Lung (tissue), 12 donors: ENCODE results near the gene SOBP. TPM values are rescaled to one million over a fixed set of nuclear protein-coding genes. Genes with fewer than 3 reads are reported as not detected.
A peak's percentile ranks its signal among the peaks of the same experiment; 100 is the strongest.

Experiments
- ATAC-seq: fragments of 200-7000 bp; cut with Tn5 transposase; one replicate; pipeline ENCODE4 v1.9.1; 2020; ENCODE audit warnings: moderate number of reproducible peaks; ENCODE audit not compliant: insufficient read depth, low FRiP score
- DNase-seq, 3 donors: peaks; one replicate each; pipeline ENCODE4 v3.0.0-alpha.2; 2013 to 2017
- H3K27ac ChIP-seq, 2 donors: one replicate each; pipeline ENCODE4 v1.5.1; 2013; ENCODE audit warnings: mild to moderate bottlenecking in 2 of 2, moderate library complexity in 2 of 2, control low read depth in 1 of 2, inconsistent platforms in 1 of 2, low read depth in 1 of 2, low read length in 1 of 2
- H3K27me3 ChIP-seq, 3 donors: one replicate each; pipeline ENCODE4 v1.5.1; 2013; ENCODE audit warnings: low read length in 2 of 3; ENCODE audit not compliant: control insufficient read depth in 3 of 3, insufficient read depth in 3 of 3
- H3K36me3 ChIP-seq, 4 donors: one replicate each; pipeline ENCODE4 v1.5.1; 2013; ENCODE audit warnings: low read length in 4 of 4, mild to moderate bottlenecking in 1 of 4, moderate library complexity in 1 of 4; ENCODE audit not compliant: control insufficient read depth in 4 of 4, insufficient read depth in 4 of 4
- H3K4me1 ChIP-seq, 5 donors: one replicate each; pipeline ENCODE4 v1.5.1; 2013; ENCODE audit warnings: low read length in 5 of 5, mild to moderate bottlenecking in 2 of 5, moderate library complexity in 1 of 5; ENCODE audit not compliant: control insufficient read depth in 5 of 5, insufficient read depth in 5 of 5
- H3K4me3 ChIP-seq: one replicate; pipeline ENCODE4 v1.5.1; 2013; ENCODE audit warnings: mild to moderate bottlenecking, control low read depth, moderate library complexity
- H3K9ac ChIP-seq, 2 donors: one replicate each; pipeline ENCODE4 v1.5.1; 2013; ENCODE audit warnings: low read length in 2 of 2, control low read depth in 1 of 2; ENCODE audit not compliant: insufficient read depth in 1 of 2
- H3K9me3 ChIP-seq, 4 donors: one replicate each; pipeline ENCODE4 v1.5.1; 2013; ENCODE audit warnings: low read length in 3 of 4, mild to moderate bottlenecking in 1 of 4, moderate library complexity in 1 of 4; ENCODE audit not compliant: control insufficient read depth in 4 of 4, insufficient read depth in 3 of 4
- WGBS, 2 donors: extraction: QIAGEN DNeasy Blood & Tissue Kit; methylation state at CpG; one replicate each; pipeline ENCODE4 v1.1.7; 2013; 5-methylcytosine and 5-hydroxymethylcytosine counted together
- polyA plus RNA-seq, 2 donors: library from polyadenylated mRNA; stranded (reverse); fragments of 200-250 nt; gene quantifications; one replicate each; pipeline ENCODE4 v1.2.1, GENCODE V29; 2013
- total RNA-seq, 2 donors: library from RNA; depleted of rRNA in 1 of 2; stranded (reverse); fragments of >200 nt in 1 of 2; gene quantifications; one replicate each; pipeline ENCODE4 v1.2.1, GENCODE V29; 2014 to 2021
- TF ChIP-seq, protein P1 (sequence below): IDR thresholded peaks from 2 replicates; pipeline ENCODE4 v1.5.1; 2012; ENCODE audit warnings: mild to moderate bottlenecking; ENCODE audit errors: control extremely low read depth, extremely low read depth
- donor health status: control.
- donor health status: control.
- donor health status: Bipolar disorder and iron deficiency.
- donor health status: healthy.
- donor health status: DM: yes; HTN: yes; CAD: no.

Gene SOBP
- total and polyA plus RNA-seq, 4 donors, result 1.6 to 14.5 (median 5.8) TPM

DNA sequence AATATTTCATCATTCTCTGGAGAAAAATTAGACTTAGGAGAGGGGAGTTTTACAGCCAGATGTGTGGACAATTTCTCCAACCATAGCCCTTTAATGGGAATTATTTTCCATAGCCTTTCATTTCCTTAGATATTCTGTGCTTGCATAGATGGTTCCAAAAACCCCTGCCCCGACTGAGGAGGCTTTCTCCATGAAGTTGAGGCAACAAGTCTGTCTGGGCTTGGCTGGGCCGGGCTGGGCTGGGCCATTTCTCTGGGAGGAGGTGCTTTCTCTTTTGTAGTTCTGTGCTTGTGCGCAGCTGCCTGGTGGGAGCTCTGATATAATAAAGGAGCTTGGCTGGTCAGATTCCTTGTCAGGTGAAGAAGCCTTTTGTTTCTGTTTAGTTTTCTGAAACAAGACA, 71.4 kb downstream of the SOBP start:
- WGBS, 2 donors, result 74 to 80% methylated on average over 3 of the region's 3 CpGs
- peaks cover 0 to 5% (median 0%) of the 10 kb centered on the region in 5 donors for H3K4me1 ChIP-seq
- no peaks in the 10 kb centered on the region for H3K9me3 ChIP-seq
- H3K27ac ChIP-seq, result no peak overlapping the region
- no peak for ATAC-seq
- TF ChIP-seq, protein P1, sequence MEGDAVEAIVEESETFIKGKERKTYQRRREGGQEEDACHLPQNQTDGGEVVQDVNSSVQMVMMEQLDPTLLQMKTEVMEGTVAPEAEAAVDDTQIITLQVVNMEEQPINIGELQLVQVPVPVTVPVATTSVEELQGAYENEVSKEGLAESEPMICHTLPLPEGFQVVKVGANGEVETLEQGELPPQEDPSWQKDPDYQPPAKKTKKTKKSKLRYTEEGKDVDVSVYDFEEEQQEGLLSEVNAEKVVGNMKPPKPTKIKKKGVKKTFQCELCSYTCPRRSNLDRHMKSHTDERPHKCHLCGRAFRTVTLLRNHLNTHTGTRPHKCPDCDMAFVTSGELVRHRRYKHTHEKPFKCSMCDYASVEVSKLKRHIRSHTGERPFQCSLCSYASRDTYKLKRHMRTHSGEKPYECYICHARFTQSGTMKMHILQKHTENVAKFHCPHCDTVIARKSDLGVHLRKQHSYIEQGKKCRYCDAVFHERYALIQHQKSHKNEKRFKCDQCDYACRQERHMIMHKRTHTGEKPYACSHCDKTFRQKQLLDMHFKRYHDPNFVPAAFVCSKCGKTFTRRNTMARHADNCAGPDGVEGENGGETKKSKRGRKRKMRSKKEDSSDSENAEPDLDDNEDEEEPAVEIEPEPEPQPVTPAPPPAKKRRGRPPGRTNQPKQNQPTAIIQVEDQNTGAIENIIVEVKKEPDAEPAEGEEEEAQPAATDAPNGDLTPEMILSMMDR, result no peak
- DNase-seq, result peak in 1 of 3 donors; percentile 13
- no peaks in the 10 kb centered on the region for H3K27me3 ChIP-seq
- no peak overlapping the region for H3K9ac ChIP-seq
- H3K36me3 ChIP-seq, result no peaks in the 10 kb centered on the region
- no peak overlapping the region for H3K4me3 ChIP-seq

DNA sequence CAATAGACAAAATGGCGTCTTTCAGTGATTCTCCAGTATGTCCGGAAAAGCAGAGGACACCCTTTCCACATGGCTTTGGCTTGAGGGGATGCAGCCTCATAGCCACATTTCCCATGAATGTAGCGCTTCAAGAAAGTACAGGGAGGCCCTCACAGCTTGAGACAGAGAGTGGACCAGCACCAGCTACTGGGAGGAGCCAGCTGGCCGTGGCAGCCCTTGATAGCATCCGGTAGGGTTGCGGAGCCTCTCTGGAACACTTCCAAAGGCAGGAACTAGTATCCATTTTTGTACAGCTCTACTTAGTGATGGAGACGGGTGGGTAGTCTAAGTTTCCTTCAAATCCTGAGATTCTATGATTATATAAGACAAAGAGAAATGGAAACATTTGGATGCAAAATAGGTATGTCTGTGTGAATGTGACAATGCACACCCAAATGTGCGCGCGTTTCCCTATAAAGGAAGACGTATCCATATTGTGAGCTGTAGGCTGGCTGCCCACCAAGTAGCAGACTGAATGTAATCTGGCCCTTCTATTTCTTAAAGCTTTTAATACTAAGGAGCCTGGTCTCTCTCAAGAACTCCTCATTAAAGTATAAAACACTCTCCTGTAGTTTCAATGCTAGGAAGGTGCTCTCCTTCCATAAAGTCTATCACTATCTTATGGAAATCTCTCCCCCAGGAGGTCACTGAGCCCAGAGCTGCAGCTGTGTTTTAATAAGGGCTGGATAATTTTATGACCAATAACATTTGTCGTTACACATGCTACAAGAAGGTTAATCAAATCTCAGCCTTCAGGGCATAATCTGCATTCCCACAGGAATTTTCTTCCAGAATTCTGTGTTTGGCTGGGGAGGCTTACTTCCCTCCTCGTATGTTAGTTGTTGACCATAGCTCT, 74.0 kb downstream of the SOBP start:
- Histone ChIP-seq H3K36me3 (no peaks in the 10 kb centered on the region), H3K9me3 (no peaks in the 10 kb centered on the region), H3K27ac (no peak overlapping the region), H3K4me1 (peaks cover 0 to 5% (median 0%) of the 10 kb centered on the region in 5 donors), H3K4me3 (no peak overlapping the region), H3K27me3 (no peaks in the 10 kb centered on the region), H3K9ac (no peak overlapping the region)
- WGBS, 2 donors, result 89 to 95% methylated on average over 13 of the region's 13 CpGs
- TF ChIP-seq, protein P1, result no peak
- DNase-seq (no peak), ATAC-seq (no peak)

DNA sequence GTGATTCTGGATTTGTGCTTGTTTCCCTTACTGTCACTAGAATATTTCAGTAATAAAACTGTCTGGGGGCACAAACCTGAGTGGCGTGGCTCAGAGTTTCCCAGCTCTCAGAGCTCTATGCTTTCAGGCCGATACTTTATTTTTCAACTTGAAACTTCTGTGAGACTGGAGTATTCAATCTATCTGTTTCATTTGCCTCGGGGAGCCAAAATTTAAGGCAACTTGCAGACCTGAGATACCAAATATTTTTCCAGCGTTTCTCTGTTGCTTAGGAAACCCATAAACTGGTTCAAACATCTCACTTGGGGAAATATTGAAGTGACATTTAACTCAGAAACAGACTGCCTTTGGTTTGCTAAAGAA, 74.7 kb downstream of the SOBP start:
- WGBS, 2 donors, result 76 to 78% methylated on average over 4 of the region's 4 CpGs
- Histone ChIP-seq H3K36me3 (no peaks in the 10 kb centered on the region), H3K9me3 (no peaks in the 10 kb centered on the region), H3K4me3 (no peak overlapping the region), H3K27me3 (no peaks in the 10 kb centered on the region), H3K4me1 (peaks cover 0 to 5% (median 0%) of the 10 kb centered on the region in 5 donors), H3K27ac (no peak overlapping the region), H3K9ac (no peak overlapping the region)
- DNase-seq (no peak), ATAC-seq (no peak)
- TF ChIP-seq, protein P1, result no peak
